ENCODE data around the gene SERPIND1. TPM values are rescaled to one million over a fixed set of nuclear protein-coding genes. Genes with fewer than 3 reads are reported as not detected.

The SERPIND1 gene, protein sequence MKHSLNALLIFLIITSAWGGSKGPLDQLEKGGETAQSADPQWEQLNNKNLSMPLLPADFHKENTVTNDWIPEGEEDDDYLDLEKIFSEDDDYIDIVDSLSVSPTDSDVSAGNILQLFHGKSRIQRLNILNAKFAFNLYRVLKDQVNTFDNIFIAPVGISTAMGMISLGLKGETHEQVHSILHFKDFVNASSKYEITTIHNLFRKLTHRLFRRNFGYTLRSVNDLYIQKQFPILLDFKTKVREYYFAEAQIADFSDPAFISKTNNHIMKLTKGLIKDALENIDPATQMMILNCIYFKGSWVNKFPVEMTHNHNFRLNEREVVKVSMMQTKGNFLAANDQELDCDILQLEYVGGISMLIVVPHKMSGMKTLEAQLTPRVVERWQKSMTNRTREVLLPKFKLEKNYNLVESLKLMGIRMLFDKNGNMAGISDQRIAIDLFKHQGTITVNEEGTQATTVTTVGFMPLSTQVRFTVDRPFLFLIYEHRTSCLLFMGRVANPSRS
- not detected in 2 replicates for total RNA-seq

DNA sequence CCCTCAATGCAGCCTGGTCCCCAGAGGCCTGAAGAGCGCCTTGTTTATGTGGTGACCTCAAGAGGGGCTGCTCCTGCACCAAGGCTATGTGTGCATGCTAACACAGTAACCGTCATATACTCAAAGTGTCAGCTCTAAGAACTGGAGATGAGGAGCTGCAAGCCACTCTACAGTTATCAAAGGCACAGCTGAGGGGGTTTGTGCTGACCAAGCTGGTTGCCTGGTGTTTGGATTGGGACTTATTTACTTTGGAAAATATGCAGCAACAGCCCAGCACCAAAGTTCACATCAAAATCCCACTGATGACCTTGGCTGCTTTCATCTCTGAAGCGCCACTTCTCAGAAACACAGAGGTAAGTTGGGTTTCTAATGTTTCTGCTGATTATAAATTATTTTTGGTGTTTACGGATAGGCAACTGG is at the start of gene SERPIND1:
Gene SERPIND1, plus strand, starts transcription at position 321 of the 420 bp plus-strand sequence. CDS start 5,200 bp downstream, outside the sequence.

Other genes with a start within 250 kb of the SERPIND1 start
- 39.7 and 40.6 TPM in 2 replicates for gene PI4KA, start 84.7 kb downstream of the SERPIND1 start, total RNA-seq
- 16.1 and 20.3 TPM in 2 replicates for gene SNAP29, start 84.9 kb downstream of the SERPIND1 start, total RNA-seq
- gene CRKL, start 143.3 kb downstream of the SERPIND1 start, total RNA-seq = 35.2 and 37.0 TPM in 2 replicates
- 0.17 and 1.1 TPM in 2 replicates for gene AIFM3, start 193.1 kb downstream of the SERPIND1 start, total RNA-seq
- 29.5 and 33.8 TPM in 2 replicates for gene LZTR1, start 208.2 kb downstream of the SERPIND1 start, total RNA-seq
- gene THAP7, start 228.0 kb downstream of the SERPIND1 start, total RNA-seq = 34.0 TPM in 2 replicates
- gene P2RX6, start 241.1 kb downstream of the SERPIND1 start, total RNA-seq = 4.1 and 4.3 TPM in 2 replicates